HG03175 (cell line): Measurements from ENCODE around the gene TCF7L1.
"Not testable (repeated sequence)": the region's sequence is repeated elsewhere in the genome, so short reads cannot be mapped to it uniquely, and the experiment has no call there.

Experiments used
- ATAC-seq: cut with Tn5 transposase; IDR thresholded peaks from one replicate; pipeline ENCODE4 v1.9.1; 2021; ENCODE audit warnings: mild to moderate bottlenecking, moderate library complexity; ENCODE audit not compliant: unreplicated experiment

The TCF7L1 gene

GRCh38 chr2:85183076-85183475 lies 49.9 kb downstream of the TCF7L1 start:
- no peak for ATAC-seq

GRCh38 chr2:85183479-85183878 lies 50.3 kb downstream of the TCF7L1 start:
- ATAC-seq: no peak

GRCh38 chr2:85184231-85184630 lies 51.0 kb downstream of the TCF7L1 start:
- ATAC-seq: no peak

- no peak for ATAC-seq
Measured at GRCh38 chr2:85184990-85185389, 51.8 kb downstream of the TCF7L1 start.

GRCh38 chr2:85185431-85185940 lies 52.3 kb downstream of the TCF7L1 start:
- no peak for ATAC-seq

GRCh38 chr2:85187069-85187468 lies 53.9 kb downstream of the TCF7L1 start:
- ATAC-seq: no peak

DNA sequence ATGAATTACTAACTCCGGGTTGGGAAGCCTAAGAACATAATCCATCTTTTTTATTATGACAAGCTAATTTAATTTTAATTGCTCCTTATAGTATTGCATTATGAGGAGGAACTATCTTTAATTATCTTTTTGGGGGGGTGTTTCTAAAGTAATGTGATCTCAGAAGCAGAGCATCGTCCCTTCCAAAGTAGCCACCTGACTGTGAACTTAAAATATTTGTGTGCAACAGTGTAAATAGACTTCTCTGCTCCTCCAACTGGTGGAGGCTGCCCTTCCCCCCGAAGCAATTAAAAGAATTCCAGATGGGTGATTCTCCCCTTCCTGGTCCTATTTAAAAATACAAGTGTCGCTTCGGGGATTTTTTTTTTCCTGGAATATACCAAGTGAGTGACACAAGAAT lies 55.7 kb downstream of the TCF7L1 start:
- no peak for ATAC-seq

GRCh38 chr2:85189606-85190270 lies 56.5 kb downstream of the TCF7L1 start:
- ATAC-seq: no peak

- ATAC-seq: no peak
Measured at GRCh38 chr2:85191157-85191556, 58.0 kb downstream of the TCF7L1 start.

DNA sequence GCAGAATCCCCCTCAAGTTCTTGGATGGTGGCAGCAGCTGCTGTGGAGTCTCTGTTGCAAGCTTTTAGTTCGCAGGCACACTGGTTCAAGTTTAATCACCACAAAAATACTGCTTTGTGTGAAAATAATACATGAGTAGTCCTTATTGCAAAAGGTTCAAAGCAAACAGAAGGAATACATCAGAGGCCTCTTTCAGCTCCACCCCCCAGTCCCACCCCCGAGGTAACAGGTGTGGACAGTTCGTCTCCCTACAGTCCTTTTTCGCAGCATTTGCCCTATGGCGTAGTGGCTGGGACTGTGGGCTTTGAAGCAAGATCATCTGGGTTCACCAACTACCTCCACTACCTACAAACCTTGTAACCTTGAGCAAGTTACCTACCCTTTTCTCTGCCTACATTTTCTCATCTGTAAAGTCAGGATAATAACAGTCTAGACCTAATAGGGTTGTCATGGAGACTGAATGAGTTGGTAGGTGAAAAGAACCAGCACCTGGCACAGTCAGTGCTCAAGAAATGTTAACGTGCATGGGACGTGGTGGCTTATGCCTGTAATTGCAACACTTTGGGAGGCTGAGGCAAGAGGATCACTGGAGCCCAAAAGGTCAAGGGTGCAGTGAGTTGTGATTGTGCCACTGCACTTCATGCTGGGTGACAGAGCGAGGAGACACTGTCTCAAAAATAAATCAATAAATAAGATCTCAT lies 61.7 kb downstream of the TCF7L1 start:
- no peak for ATAC-seq

GRCh38 chr2:85195956-85196355 lies 62.8 kb downstream of the TCF7L1 start:
- ATAC-seq: no peak

- no peak for ATAC-seq
Measured at GRCh38 chr2:85199698-85200097, 66.5 kb downstream of the TCF7L1 start.

- no peak for ATAC-seq
Measured at GRCh38 chr2:85209887-85210286, 76.7 kb downstream of the TCF7L1 start.

GRCh38 chr2:85210511-85210910 lies 77.3 kb downstream of the TCF7L1 start:
- no peak for ATAC-seq

GRCh38 chr2:85211606-85212005 lies 78.4 kb downstream of the TCF7L1 start:
- not testable (repeated sequence) for ATAC-seq

GRCh38 chr2:85212841-85213240 lies 79.6 kb downstream of the TCF7L1 start:
- ATAC-seq: no peak

DNA sequence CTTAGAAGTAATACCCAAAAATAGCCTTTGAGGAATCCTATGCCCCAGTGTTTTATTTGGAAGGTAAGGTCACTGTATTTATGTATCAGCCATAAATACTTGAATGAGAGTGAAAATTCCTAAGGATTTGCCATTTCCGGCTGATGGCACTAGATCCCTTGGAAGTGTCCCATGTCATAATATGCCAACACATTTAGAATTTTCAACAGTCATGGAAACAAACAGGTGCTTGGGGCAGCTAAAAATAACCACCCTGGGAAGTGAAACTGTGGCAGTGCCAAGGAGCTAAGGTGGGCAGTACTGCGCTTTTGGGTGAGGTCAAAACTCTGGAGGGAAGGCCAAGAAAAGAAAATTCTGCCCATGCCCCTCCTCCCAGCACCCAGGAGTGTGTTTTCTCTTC lies 80.2 kb downstream of the TCF7L1 start:
- ATAC-seq: no peak

DNA sequence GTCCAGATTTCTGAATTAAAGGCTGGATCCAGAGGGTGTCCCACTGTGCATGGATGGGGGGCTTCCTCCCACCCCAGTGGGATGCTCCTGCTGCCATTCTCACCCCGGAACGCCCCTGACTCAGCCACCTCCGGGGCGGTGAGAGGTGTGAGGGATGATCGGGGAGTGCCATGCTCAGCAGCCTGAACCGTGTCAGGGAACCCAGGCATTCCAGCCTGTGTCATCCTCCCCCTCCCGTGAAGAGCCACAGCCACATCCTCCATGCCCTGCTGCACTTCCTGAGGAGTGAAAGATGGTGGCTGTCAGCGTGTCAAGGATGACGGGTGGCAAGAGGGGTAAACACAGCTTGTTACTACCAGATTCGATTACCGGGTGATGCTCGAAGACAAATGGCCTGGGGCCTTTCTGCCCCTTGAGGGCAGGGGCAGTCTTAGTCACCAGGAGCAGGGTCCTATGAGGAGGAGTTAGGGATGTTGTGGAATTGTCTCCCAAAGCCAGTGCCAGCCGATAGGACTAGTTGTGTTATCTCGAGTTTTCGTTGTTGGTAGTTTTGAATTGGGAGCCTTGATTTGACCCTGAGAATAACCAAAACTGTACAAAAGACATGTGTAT lies 80.8 kb downstream of the TCF7L1 start:
- ATAC-seq: no peak

- no peak for ATAC-seq
Measured at GRCh38 chr2:85215081-85215447, 81.9 kb downstream of the TCF7L1 start.

DNA sequence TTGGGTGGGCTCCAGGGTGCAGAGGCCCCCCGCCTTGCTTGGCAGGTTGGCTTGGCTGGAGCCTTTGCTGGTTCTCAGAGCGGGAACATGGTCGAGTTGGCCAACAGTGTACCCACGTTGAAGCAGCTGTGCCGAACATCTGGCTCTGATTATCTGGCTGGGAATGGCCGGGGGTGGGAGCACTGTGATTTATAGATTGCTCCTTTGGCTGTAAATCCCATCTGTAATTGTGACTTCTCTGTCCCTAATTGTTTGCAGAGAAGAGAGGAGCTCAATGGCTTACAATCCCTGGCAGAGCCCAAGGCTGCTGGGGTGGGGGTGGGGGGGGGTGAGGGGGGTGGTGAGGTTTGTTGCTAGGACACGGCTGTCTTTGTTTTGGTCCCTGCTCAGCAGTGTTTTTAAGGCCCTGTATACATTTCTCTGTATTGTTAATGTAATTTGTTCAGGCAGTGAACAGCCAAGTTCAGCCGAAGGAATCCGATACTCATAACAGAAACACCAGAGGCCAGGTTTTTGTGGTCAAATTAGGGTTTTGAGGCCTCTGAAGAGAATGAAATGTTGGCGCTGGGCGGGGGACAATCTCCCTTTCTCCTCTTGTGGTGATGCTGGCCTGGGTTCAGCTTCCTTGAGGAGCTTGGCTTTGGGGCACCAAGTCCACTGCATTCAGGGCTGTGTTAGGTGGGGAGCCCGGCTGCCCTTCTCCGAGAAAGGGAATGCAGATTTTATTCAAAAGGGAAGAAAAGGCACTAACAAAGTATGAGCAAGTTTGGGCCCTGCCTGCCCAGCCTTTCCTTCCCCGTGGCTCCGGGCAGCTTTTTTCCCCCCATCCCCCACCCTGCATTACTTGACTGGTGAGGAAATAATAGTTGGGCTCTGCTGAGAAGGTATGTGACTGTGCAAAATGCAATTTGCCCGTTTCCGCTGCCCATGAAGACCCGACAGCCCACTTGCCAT lies 82.5 kb downstream of the TCF7L1 start:
- ATAC-seq: no peak

DNA sequence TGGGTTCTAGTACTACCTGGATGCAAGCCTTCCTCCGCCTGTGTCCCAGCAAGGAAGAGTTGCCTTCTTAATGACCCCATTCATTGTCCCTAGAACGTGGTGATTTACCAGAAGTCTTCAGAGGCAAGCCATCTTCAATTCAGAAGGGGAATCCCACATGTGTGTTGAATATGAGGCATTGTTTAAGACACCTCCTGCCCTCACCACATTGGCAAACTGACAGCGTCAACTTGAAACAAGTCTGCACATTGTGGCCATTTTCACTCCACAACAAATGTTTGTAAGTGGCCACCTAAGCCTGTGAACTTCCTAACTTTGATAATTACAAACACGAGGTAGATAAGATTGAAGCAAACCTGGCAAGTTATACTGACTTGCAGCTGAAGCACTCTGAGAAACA lies 83.7 kb downstream of the TCF7L1 start:
- no peak for ATAC-seq
